Measurements from ENCODE around the gene NFAM1.
A peak's percentile ranks its signal among the peaks of the same experiment; 100 is the strongest.

The NFAM1 gene

DNA sequence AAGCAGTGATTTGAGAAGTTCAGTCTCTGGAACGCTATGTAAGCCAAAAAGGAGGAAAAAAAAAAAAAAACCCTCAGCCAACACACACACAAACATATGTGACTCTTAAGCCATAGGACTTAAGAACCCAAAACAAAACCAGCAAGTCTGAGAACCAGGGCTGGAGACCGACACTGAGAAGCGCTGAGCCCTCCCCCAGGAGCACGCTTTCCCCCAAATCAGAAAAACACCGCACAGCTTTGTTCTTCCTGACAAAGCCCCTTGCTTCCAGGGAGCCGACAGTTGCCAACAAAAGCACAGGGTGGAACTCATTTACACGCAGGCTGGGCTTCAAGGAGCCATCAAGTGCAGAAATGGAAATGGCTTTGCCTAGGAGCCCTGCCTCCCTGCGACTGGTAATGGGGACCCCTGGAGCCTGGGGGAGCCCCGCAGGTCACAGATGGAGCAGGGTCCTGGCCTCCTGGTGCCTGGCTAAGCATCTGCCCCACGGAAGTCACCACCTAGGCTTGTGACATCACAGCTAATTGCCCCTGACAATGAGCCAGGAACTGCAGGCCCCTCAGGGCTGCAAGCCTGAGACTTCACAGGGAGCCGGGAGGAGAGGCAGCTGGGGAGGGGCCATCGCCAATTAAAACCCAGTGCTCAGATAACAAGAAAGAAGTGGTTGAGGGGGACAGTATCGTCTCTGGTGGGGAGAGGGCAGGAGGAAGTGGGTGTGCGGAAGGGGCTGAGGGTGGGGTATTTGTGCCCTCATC is 66.9 kb downstream of the NFAM1 start:
- no peak overlapping the region for H3K27ac ChIP-seq
- DNase-seq (ENCODE audit: low read depth, low spot score): no peak

- H3K27ac ChIP-seq: no peak overlapping the region
- no peak for DNase-seq (ENCODE audit: low read depth, low spot score)
These were observed 67.5 kb downstream of the NFAM1 start for GRCh38 chr22:42364604-42365110.

DNA sequence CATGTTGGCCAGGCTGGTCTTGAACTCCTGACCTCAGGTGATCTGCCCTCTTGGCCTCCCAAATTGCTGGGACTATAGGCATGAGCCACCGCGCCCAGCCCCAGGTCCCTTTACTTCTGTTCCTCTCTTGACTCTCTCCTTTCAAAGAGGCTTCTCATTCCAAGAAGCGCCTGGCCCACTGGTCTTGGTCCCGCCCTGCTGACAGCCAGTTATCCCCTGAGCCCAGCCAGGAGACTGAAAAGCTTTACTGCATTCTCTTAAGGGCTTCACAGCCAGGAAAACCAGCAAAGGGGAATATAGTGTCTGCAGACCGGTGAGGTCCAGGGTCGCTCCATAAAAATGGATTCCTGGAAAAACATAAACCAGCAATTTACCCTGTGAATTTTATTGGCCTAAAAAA is 68.3 kb downstream of the NFAM1 start:
- no peak for DNase-seq (ENCODE audit: low read depth, low spot score)
- H3K27ac ChIP-seq: no peak overlapping the region

- no peak for DNase-seq (ENCODE audit: low read depth, low spot score)
- no peak overlapping the region for H3K27ac ChIP-seq
These were observed 70.7 kb downstream of the NFAM1 start for GRCh38 chr22:42361523-42361922.

DNA sequence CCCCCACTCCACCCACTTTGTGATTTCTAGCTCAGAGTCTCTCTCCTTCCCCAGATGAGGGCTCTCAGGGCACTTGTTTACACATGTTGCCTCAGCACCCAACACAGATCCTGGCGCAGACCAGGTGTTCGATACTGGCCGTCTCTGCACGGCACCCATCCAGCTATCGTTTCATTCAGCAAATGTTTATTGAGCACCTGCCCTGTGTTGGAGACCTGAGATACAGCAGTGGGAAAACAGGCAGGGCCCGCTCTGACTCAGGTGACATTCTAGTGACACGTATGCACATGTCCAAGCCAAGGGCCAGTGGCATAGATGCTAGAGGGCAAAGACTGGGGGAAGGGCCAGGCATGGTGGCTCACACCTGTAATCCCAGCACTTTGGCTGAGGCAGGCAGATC is 71.9 kb downstream of the NFAM1 start:
- H3K27ac ChIP-seq: no peak overlapping the region
- DNase-seq (ENCODE audit: low read depth, low spot score): no peak

DNA sequence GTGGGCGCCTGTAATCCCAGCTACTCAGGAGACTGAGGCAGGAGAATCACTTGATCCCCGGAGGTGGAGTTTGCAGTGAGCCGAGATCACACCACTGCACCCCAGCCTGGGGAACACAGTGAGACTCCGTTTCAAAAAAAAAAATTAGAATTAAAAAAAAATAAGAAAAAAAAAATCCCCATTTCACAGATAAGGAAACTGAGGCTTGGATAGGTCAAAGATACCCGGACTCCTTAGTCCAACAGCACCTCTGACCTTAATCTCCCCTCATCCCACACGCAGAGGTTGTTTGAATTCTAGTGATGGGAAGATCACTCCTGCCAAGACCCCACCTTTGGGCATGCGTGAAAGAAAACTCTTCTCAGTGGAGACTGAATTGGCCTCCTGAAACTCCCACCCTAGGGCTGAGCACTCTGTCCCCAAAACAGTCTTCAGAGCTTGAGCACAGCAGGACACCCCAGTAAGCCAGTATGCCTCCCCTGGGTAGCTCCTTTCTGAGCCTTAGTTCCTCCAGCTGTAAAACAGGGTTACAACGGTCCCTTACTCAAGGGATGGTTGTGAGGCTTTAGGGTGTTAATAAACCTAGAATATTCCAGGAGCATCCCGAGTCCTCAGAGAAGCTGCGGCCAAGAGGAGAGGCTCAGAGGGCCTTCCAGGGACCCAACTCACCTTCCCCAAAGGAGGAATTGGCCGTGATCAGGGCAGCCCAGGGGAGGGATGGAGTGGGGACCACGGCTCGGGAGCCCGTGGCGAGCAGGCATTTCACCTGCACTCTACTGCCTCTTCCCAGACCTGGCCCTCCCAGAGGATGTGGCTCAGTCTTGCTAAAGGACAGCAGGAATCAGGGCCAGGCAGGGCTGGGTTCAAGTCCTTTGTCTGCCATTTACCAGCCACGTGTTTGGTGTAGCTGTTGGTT is 73.3 kb downstream of the NFAM1 start:
- DNase-seq (ENCODE audit: low read depth, low spot score): no peak
- H3K27ac ChIP-seq: no peak overlapping the region

DNA sequence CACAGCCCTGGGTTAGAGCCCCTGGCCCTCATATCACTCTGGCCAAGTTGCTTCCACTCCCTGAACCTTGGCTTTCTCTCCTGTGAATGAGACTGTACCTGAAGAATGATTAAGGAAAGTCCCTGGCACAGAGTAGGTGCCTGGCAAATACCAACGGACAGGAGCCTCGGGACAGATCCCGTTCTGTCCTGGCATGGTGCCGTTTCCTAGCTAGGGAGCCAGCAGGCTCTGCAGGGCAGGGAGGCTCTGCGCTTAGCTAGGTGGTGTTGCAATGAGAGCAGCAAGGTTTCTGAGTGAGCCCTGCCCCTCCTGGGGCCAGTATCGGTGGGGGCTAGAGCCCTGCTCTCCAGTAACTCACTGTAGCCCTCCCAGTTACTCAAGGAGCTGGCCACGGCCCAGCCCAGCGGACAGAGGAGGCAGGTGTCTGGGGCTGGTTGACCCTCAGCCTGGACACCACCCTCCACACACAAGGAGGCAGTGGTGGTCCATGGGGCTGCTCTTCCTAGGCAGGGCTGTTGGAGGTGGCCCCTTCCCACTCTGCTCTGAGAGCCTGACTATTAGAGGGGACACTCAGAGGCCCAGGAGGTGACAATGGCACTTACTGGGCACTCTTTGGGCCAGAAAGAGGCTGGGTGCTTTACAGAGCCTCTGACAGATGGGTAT is 74.4 kb downstream of the NFAM1 start:
- peak; percentile 48 for DNase-seq (ENCODE audit: low read depth, low spot score)
- peak overlapping the region; percentile 51 for H3K27ac ChIP-seq

GRCh38 chr22:42357221-42357620 is 75.0 kb downstream of the NFAM1 start:
- peak overlapping the region; percentile 51 for H3K27ac ChIP-seq
- DNase-seq (ENCODE audit: low read depth, low spot score): no peak

DNA sequence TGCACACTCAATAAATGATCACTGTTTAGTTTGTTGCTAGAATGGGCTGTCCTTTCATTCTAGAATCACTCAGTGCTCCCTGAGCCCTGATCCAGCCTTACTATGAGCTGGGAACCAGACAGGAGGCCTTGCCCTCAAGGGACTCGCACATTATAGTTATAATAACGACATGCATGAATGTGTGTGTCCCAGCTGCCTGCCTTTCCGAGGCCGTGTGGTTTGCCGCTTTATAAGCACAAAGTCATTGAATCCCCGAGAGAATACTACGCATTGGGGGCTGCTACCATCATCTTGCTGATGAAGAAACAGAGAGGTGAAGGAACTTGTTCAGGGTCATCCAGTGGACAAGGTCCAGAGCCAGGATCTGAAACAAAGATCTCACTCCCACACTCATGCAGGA is 75.7 kb downstream of the NFAM1 start:
- no peak for DNase-seq (ENCODE audit: low read depth, low spot score)
- H3K27ac ChIP-seq: no peak overlapping the region

GRCh38 chr22:42353883-42354727 is 78.1 kb downstream of the NFAM1 start:
- no peak for DNase-seq (ENCODE audit: low read depth, low spot score)

GRCh38 chr22:42350373-42350772 is 81.8 kb downstream of the NFAM1 start:
- no peak overlapping the region for H3K27ac ChIP-seq
- no peak for DNase-seq (ENCODE audit: low read depth, low spot score)

More at GRCh38 chr22:42353883-42354727, 78.1 kb downstream of the NFAM1 start:
- no peak overlapping the region for H3K27ac ChIP-seq

DNA sequence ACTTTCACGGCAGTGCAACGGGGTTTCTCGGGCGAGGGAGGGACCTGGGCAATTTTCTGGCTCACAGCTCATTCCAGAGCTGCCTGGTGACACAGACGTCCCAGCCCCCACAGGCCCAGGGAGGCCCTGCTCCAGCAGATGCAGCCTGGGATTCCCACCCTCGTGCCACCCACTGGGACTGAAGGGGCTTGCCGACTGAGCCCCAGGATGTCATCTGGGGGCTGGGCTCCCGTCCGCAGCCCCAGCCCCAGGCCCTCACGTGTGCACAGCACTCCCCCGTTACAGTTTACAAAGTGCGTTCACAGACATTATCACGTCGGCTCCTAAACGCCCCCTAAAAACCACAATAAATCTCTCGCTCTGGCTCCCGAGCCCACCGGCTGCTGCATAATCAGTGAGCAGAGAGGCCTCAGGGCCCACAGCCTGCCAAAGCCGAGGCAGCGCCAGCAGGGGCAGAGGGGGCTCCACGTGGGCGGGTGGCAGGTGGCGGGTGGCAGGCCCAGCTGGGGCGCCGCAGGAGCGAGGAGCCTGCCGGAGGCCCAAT is 84.8 kb downstream of the NFAM1 start:
- H3K27ac ChIP-seq: no peak overlapping the region
- no peak for DNase-seq (ENCODE audit: low read depth, low spot score)

DNA sequence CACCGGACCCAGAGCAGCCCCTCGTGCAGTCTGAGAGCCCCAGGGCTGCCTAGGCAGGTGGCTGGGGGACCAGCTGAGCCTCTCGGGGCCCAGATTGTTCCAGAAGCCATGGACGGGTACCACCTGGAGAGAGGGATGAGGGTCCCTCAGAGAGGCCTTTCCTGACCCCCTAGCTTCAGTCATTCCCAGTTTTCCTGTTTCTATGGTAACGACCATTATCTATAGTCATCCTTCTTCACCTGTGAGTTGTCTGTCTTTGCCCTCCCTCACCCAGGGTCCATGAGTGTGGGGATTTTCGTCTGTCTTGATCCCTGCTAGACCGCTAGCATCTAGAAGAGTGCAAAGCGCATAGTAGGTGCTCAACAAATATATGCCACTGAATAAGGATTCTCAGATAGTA is 85.5 kb downstream of the NFAM1 start:
- H3K27ac ChIP-seq: no peak overlapping the region
- no peak for DNase-seq (ENCODE audit: low read depth, low spot score)

- H3K27ac ChIP-seq: no peak overlapping the region
- DNase-seq (ENCODE audit: low read depth, low spot score): no peak
These were observed 86.7 kb downstream of the NFAM1 start for GRCh38 chr22:42345458-42345857.

DNA sequence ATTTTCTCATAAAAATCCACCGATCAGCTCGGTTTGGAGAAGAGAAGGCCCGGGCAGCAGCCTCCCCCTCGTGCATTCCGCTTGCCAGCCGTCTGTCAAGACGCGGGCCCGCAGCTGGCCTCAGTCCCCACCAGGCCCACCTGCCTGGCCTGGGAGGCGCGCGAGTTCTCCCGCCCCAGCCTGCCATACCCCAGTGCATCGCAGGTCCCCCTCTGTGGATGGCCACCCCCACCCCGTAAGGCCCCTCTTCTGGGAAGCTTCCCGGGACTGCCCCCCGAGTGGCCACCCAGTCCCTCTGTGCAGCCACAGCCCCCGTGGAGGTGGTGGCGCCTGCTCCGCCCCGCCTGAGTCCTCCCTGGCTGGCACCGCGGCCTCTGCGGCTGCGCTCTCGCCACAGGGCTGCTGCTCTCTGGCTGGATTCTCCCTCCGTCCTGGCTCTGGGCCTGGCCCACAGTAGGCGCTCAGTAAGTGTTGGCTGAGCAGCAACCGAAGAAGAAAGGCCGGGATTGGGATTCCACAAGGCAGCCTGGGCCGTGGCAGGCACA is 87.8 kb downstream of the NFAM1 start:
- H3K27ac ChIP-seq: no peak overlapping the region
- no peak for DNase-seq (ENCODE audit: low read depth, low spot score)

DNA sequence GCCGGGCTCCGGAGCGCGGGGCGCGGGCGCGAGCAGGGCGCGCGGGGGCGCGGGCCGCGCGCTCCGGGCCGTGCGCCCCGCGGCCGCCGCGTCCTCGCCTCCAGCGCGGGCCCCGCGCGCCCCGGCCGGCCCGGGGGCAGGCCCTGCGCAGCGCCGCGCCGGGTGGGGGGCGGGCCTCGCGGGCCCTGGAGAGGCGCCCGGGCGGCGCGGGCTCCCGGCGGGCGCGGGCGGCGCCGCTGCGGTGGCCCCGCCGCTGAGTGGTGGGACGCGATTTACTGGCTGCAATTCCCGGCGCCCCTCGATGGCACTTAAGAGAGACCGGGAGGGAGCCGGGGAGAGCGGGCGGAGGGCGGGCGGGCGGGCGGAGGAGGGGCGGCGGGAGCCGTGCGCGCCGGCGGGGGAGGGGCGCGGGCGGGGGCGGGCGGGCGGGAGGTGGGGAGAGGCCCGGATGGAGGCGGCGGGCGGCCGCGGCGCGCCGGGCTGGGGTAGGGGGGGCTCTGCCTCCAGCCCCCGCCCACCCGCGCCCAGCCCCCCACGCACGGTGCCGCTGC is 88.6 kb downstream of the NFAM1 start:
- DNase-seq (ENCODE audit: low read depth, low spot score): no peak
- H3K27ac ChIP-seq: no peak overlapping the region

GRCh38 chr22:42343121-42343454 is 89.1 kb downstream of the NFAM1 start:
- no peak for DNase-seq (ENCODE audit: low read depth, low spot score)

DNA sequence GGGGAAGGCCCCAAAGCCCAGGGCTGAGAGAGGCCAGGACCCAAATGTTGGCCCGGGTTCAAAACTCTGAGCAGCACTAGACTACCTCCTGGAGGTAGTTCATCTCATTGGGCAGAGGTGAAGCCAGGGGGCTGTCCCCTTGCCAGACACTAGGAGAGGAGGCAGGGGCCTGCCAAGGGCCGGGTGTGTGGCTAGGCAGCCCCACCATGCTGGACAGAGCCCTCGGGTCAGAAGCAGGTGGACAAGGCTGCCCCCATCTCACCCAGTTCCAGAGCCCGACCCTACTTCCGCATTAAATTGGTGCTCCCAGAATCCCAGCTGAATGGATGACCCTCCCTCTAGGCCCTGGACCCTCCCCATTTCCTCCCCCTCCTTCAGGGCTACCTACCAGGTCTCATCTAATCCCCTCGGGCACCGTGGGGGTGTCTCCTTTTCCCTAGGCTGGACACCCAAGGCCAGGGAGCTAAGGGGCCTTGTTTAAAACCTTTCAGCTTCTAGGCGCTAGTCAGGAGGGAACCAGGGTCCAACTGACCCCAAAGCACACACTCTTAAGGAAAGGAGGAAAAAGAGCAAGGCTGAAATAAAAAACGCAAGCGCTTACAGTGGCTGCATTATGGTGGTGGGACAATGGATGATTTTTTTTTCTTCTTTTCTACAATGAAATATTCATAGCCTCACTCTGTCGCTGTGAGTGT is 89.6 kb downstream of the NFAM1 start:
- H3K27ac ChIP-seq: no peak overlapping the region
- no peak for DNase-seq (ENCODE audit: low read depth, low spot score)

More at GRCh38 chr22:42343121-42343454, 89.1 kb downstream of the NFAM1 start:
- no peak overlapping the region for H3K27ac ChIP-seq
